ENCODE measurements around the gene HNRNPUL1. TPM values are rescaled to one million over a fixed set of nuclear protein-coding genes. Genes with fewer than 3 reads are reported as not detected.
A peak's percentile ranks its signal among the peaks of the same experiment; 100 is the strongest.

Gene HNRNPUL1
- total and polyA plus RNA-seq, 9 of the 15 experiments (the other 6 are each of a cell fraction or from before 2014, with no cell fraction given), result 7.3 to 211 (median 85.0) TPM

- TF ChIP-seq ZBTB40 (IDR thresholded peaks at IDR 0.05) (no peak), ZBTB40 (CRISPR knock-in tag; IDR thresholded peaks at IDR 0.05) (no peak), ZNF695 (CRISPR knock-in tag; IDR thresholded peaks at IDR 0.05) (no peak), ZNF408 (CRISPR knock-in tag; IDR thresholded peaks at IDR 0.05; ENCODE audit: low read depth) (no peak), SP2 (IDR thresholded peaks at IDR 0.05; ENCODE audit: extremely low read depth, low read depth, low read length, poor library complexity, severe bottlenecking) (no peak), NR0B1 (IDR thresholded peaks at IDR 0.05; ENCODE audit: partially characterized antibody) (no peak), SRSF9 (IDR thresholded peaks at IDR 0.05; ENCODE audit: borderline replicate concordance, low read depth, low read length) (no peak)
- TF ChIP-seq, protein P1, sequence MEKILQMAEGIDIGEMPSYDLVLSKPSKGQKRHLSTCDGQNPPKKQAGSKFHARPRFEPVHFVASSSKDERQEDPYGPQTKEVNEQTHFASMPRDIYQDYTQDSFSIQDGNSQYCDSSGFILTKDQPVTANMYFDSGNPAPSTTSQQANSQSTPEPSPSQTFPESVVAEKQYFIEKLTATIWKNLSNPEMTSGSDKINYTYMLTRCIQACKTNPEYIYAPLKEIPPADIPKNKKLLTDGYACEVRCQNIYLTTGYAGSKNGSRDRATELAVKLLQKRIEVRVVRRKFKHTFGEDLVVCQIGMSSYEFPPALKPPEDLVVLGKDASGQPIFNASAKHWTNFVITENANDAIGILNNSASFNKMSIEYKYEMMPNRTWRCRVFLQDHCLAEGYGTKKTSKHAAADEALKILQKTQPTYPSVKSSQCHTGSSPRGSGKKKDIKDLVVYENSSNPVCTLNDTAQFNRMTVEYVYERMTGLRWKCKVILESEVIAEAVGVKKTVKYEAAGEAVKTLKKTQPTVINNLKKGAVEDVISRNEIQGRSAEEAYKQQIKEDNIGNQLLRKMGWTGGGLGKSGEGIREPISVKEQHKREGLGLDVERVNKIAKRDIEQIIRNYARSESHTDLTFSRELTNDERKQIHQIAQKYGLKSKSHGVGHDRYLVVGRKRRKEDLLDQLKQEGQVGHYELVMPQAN (IDR thresholded peaks at IDR 0.05; ENCODE audit: borderline replicate concordance), result 0 out of 2 replicates have a peak, but pooled peaks have one; percentile 28
- TF ChIP-seq, protein P2, sequence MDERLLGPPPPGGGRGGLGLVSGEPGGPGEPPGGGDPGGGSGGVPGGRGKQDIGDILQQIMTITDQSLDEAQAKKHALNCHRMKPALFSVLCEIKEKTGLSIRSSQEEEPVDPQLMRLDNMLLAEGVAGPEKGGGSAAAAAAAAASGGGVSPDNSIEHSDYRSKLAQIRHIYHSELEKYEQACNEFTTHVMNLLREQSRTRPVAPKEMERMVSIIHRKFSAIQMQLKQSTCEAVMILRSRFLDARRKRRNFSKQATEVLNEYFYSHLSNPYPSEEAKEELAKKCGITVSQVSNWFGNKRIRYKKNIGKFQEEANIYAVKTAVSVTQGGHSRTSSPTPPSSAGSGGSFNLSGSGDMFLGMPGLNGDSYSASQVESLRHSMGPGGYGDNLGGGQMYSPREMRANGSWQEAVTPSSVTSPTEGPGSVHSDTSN (CRISPR knock-in tag; IDR thresholded peaks at IDR 0.05; ENCODE audit: low read depth), result no peak
- TF ChIP-seq, protein P2 (tag; conservative IDR thresholded peaks at IDR 0.05; ENCODE audit: low read depth), result no peak
These were observed 89.5 kb downstream of the HNRNPUL1 start, which contains the start of gene TGFB1 (continued) for GRCh38 chr19:41353466-41354342.

Data from K562 (cell line).